ENCODE results near the gene COA1.

GRCh38 chr7:43750016-43750887 lies 20.9 kb upstream of the COA1 start:
- TF ChIP-seq GATA2 (IDR thresholded peaks at IDR 0.05; ENCODE audit: low read depth, low read length) (no peak), GATA3 (IDR thresholded peaks at IDR 0.05; ENCODE audit: low read depth, low read length) (no peak)
